ENCODE results near the gene PPP1R12A. TPM values are rescaled to one million over a fixed set of nuclear protein-coding genes. Genes with fewer than 3 reads are reported as not detected.
"Not testable (repeated sequence)": the region's sequence is repeated elsewhere in the genome, so short reads cannot be mapped to it uniquely, and the experiment has no call there.

The PPP1R12A gene
- total RNA-seq, 2 donors from 2014 or later, result 64.3 to 70.7 TPM

GRCh38 chr12:79886917-79887519 lies 47.9 kb downstream of the PPP1R12A start:
- peaks cover 0 to 54% of the 10 kb centered on the region in 2 donors for H3K4me1 ChIP-seq
- no peak overlapping the region for H3K27ac ChIP-seq
- no peaks in the 10 kb centered on the region for H3K27me3 ChIP-seq
- H3K36me3 ChIP-seq, result no peaks in the 10 kb centered on the region
- DNase-seq (ENCODE audit: low spot score), result no peak
- H3K4me3 ChIP-seq, result no peak overlapping the region
- TF ChIP-seq CTCF (IDR thresholded peaks at IDR 0.05), result peak; percentile 33 to 65
- no peaks in the 10 kb centered on the region for H3K9me3 ChIP-seq

GRCh38 chr12:79885911-79886490 lies 48.9 kb downstream of the PPP1R12A start:
- DNase-seq (ENCODE audit: low spot score), result no peak
- Histone ChIP-seq H3K27ac (no peak overlapping the region), H3K4me3 (no peak overlapping the region), H3K27me3 (no peaks in the 10 kb centered on the region), H3K4me1 (peaks cover 0 to 64% of the 10 kb centered on the region in 2 donors), H3K9me3 (no peaks in the 10 kb centered on the region), H3K36me3 (no peaks in the 10 kb centered on the region)
- no peak for TF ChIP-seq CTCF (IDR thresholded peaks at IDR 0.05)

DNA sequence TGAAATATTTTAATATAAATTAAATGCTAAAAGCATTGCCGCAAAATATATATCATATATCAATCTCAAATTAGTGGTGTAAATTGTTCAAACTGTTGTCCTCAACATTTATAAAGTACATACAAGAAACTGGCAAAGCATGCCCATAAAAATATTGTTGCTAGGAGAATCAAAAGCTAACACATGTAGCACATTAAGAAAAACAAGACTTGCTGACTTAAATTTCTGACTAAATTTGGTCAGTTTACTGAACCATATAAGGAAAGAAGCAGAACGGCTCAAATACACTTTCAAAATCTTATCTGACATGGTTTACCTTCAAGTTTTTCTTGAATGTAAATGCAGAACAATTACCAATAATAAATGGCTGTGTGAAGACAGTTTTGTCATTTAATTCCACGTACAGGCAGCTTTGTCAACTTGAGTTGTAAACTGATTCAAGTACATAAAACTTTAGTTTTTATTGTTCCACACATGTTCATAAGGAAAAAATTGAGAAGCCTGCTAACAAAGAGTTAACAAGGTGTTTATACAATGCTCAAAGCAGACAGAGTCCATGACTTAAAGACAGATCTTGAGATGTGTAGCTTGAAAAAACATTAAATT lies 50.4 kb downstream of the PPP1R12A start:
- no peak for DNase-seq (ENCODE audit: low spot score)
- Histone ChIP-seq H3K4me3 (no peak overlapping the region), H3K4me1 (peaks cover 0 to 68% of the 10 kb centered on the region in 2 donors), H3K27ac (no peak overlapping the region), H3K9me3 (no peaks in the 10 kb centered on the region), H3K36me3 (no peaks in the 10 kb centered on the region), H3K27me3 (no peaks in the 10 kb centered on the region)
- no peak for TF ChIP-seq CTCF (IDR thresholded peaks at IDR 0.05)

DNA sequence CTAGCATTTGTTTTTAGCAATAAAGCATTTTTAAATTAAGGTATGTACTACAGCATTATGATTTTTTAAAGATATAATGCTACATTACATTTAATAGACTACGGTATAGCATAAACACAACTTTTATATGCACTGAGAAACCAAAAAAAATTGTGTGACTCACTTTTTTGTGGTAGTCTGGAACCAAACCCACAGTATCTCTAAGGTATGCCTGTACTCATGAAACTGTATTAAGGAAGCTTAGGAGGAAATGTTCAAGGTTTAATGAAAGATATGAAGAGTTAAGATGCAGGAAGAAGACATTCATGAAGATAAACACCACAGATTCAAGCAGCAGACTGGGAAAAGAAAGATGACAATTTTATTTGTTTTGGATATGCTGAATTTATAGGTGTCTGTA lies 51.7 kb downstream of the PPP1R12A start:
- no peak overlapping the region for H3K4me3 ChIP-seq
- no peaks in the 10 kb centered on the region for H3K9me3 ChIP-seq
- no peak for TF ChIP-seq CTCF (IDR thresholded peaks at IDR 0.05)
- H3K27ac ChIP-seq, result no peak overlapping the region
- H3K36me3 ChIP-seq, result no peaks in the 10 kb centered on the region
- peaks cover 0 to 56% of the 10 kb centered on the region in 2 donors for H3K4me1 ChIP-seq
- no peak for DNase-seq (ENCODE audit: low spot score)
- no peaks in the 10 kb centered on the region for H3K27me3 ChIP-seq

DNA sequence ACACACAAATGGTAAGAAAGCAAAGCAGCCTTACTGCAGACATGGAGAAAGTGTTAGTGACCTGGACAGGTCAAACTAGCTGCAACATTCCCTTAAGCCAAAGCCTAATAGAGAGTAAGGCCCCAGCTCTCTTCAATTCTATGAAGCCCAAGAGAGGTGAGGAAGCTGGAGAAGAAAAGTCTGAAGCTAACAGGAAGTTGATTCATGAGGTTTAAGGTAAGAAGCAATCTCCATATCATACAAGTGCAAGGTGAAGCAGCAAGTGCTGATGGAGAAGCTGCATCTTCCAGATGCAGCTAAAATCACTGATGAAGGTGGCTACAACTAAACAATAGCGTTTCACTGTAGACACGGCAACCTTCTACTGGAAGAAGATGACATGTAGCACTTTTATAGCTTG lies 53.5 kb downstream of the PPP1R12A start:
- Histone ChIP-seq H3K4me3 (no peak overlapping the region), H3K27me3 (no peaks in the 10 kb centered on the region), H3K36me3 (no peaks in the 10 kb centered on the region), H3K27ac (no peak overlapping the region), H3K9me3 (no peaks in the 10 kb centered on the region), H3K4me1 (peaks cover 0 to 40% of the 10 kb centered on the region in 2 donors)
- DNase-seq (ENCODE audit: low spot score), result no peak
- TF ChIP-seq CTCF (IDR thresholded peaks at IDR 0.05), result no peak

DNA sequence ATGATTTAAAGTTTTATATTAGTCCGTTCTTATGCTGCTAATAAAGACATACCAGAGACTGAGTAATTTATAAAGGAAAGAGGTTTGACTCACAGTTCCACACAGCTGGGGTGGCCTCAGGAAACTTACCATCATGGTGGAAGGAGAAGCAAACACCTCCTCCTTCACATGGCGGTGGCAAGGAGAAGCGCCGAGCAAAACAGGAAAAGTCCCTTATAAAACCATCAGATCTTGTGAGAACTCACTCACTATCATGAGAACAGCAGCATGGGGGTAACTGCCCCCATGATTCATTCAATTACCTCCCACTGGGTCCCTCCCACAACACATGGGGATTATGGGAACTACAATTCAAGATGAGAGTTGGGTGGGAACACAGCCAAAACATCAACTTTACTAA lies 56.4 kb downstream of the PPP1R12A start:
- H3K4me1 ChIP-seq, result peaks cover 0 to 22% of the 10 kb centered on the region in 2 donors
- H3K27ac ChIP-seq; H3K27me3 ChIP-seq; H3K36me3 ChIP-seq; H3K4me3 ChIP-seq; H3K9me3 ChIP-seq; DNase-seq (ENCODE audit: low spot score): not testable (repeated sequence)
